Measurements from ENCODE around the gene CDH20. TPM values are rescaled to one million over a fixed set of nuclear protein-coding genes. Genes with fewer than 3 reads are reported as not detected.

Gene CDH20
- total RNA-seq, 6 experiments from 2014 or later = not detected

DNA sequence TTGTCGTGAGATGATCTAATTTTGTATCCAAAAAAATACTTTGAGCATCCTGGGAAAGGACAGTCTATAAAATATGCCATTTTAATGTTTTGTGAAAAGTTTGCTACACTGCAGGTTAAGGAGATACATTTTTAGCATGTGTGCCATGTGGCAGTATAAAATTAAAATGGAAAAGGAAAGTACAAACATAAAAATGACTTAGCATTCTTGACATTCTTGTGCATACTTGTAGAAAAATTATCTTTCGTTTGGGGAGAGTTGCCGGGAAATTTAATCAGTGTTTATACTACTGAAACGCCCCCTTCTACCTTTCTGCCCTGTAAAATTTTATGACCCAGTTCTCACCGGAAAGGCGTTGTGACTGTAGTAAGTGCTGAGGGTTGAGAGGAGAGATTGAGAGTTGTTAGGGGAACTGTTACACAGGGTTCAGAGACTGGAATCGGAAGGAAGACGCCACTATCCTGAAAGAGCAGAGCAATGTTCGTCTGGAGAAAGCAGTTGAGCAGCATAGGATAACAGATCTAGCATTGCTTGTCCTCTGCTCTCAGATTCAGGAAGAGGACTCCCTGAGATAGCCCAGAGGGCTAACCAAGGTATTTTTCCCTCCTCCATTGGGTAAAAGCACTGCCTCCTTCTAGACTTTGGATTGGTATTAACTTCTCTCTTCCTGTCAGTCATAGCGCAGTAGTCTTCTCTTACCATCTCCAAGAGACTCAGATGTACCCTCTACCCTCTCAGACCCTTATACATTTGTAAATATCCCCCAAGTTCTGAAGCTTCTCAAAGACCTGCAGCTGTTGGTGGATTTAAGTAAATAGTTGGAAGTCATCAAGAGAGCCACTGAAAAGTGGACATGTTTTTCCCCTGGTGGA is 2.7 kb downstream of the CDH20 start:
- no peak for TF ChIP-seq CTCF (IDR thresholded peaks at IDR 0.05)
- TF ChIP-seq POLR2A (IDR thresholded peaks at IDR 0.05) = no peak
- no peak for ATAC-seq
- no peak overlapping the region for H3K4me3 ChIP-seq

DNA sequence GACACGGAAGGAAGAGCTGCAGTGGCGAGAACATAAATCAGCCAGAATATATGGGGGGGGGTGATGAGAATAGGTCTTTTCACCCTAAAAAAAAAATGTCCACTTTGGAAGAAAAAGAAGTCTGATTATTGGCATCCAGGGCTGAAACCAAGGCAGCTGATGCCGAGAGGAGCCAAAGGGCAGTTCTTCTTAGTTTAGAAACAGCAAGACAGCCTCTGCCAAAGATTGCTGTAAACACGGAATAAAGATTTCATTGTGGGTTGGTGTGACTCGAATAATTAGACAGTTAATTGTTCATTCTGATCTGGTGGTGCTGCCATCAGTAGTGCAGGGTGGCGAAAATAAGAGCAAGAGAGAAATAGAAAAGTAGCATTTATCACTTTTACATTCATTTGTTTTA is 3.5 kb downstream of the CDH20 start:
- ATAC-seq = no peak
- no peak for DNase-seq
- intact Hi-C loops (cut with DNase I) = no loop called here
- Histone ChIP-seq H3K27me3 (peaks cover 0 to 5% of the 10 kb centered on the region in 2 donors), H3K4me3 (no peak overlapping the region), H3K36me3 (no peaks in the 10 kb centered on the region), H3K27ac (no peak overlapping the region), H3K4me1 (peaks cover 0 to 6% (median 0%) of the 10 kb centered on the region in 4 donors), H3K9me3 (no peaks in the 10 kb centered on the region)
- 51% methylated on average over 6 of the region's 6 CpGs for WGBS (ENCODE audit: insufficient coverage, low coverage, low lambda C conversion rate, missing lambda C conversion rate)
- TF ChIP-seq POLR2A (IDR thresholded peaks at IDR 0.05) (no peak), CTCF (IDR thresholded peaks at IDR 0.05) (no peak)

More for the DNA sequence above, 2.7 kb downstream of the CDH20 start:
- Histone ChIP-seq H3K9me3 (no peaks in the 10 kb centered on the region), H3K27ac (no peak overlapping the region), H3K27me3 (peaks cover 0 to 5% of the 10 kb centered on the region in 2 donors), H3K4me1 (peaks cover 0 to 6% (median 0%) of the 10 kb centered on the region in 4 donors), H3K36me3 (no peaks in the 10 kb centered on the region)
- intact Hi-C loops (cut with DNase I) = no loop called here
- 38% methylated on average over 10 of the region's 10 CpGs for WGBS (ENCODE audit: insufficient coverage, low coverage, low lambda C conversion rate, missing lambda C conversion rate)
- no peak for DNase-seq

DNA sequence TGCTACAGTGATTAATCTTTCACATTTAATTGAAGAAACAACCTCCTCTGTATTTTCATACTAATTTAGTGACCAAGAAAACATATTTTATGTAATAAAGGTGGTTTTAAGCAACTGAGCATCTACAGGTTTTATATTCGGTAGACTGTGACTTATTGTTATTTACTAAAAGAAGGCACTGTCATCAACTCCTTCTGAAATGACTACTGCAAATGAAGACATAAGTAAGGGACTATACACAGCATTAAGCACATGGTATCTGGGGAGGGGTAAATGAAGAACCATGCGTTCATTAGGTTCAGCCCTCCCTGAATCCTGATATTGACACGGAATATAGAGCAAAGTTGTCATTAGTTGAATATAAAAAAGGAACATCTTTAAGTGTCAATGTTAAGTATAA is 4.3 kb downstream of the CDH20 start:
- ATAC-seq (no peak), DNase-seq (no peak)
- no peaks in the 10 kb centered on the region for H3K9me3 ChIP-seq
- no peak overlapping the region for H3K27ac ChIP-seq
- TF ChIP-seq POLR2A (IDR thresholded peaks at IDR 0.05) = no peak
- TF ChIP-seq CTCF (IDR thresholded peaks at IDR 0.05) = no peak
- H3K27me3 ChIP-seq = peaks cover 0 to 5% of the 10 kb centered on the region in 2 donors
- WGBS (ENCODE audit: insufficient coverage, low coverage, low lambda C conversion rate, missing lambda C conversion rate) = 55% methylated on average over 3 of the region's 3 CpGs
- H3K4me1 ChIP-seq = peaks cover 0 to 6% (median 0%) of the 10 kb centered on the region in 4 donors
- intact Hi-C loops (cut with DNase I) = no loop called here
- no peaks in the 10 kb centered on the region for H3K36me3 ChIP-seq
- H3K4me3 ChIP-seq = no peak overlapping the region

DNA sequence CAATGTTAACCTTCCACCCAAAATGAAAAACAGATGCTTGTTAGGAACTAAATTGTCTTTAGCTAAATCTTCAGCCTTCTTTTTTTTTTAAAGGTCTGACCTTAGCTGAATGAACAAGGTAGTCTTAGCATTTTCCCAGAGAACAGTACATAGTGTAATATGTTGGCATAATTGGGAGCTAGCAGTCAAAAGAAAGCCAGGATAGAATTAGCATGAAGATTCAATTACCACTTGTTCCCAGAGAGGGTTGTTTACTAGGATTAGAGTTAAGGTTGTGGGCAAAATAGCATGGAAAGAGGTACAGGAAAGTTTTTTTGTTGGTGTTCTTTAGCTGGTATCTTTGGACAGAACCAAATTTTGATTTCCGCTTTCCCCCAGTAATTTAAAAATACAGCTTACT is 6.9 kb downstream of the CDH20 start:
- no peaks in the 10 kb centered on the region for H3K36me3 ChIP-seq
- no peak for DNase-seq
- no peaks in the 10 kb centered on the region for H3K27me3 ChIP-seq
- no peak for ATAC-seq
- no peaks in the 10 kb centered on the region for H3K4me1 ChIP-seq
- no peaks in the 10 kb centered on the region for H3K9me3 ChIP-seq
- intact Hi-C loops (cut with DNase I) = no loop called here
- no peak overlapping the region for H3K27ac ChIP-seq
- TF ChIP-seq CTCF (IDR thresholded peaks at IDR 0.05) (no peak), POLR2A (IDR thresholded peaks at IDR 0.05) (no peak)
- no peak overlapping the region for H3K4me3 ChIP-seq
- WGBS (ENCODE audit: insufficient coverage, low coverage, low lambda C conversion rate, missing lambda C conversion rate) = 0% methylated on average over 1 of the region's 1 CpG
